Measurements from ENCODE around the gene MAGI2.

Gene MAGI2

DNA sequence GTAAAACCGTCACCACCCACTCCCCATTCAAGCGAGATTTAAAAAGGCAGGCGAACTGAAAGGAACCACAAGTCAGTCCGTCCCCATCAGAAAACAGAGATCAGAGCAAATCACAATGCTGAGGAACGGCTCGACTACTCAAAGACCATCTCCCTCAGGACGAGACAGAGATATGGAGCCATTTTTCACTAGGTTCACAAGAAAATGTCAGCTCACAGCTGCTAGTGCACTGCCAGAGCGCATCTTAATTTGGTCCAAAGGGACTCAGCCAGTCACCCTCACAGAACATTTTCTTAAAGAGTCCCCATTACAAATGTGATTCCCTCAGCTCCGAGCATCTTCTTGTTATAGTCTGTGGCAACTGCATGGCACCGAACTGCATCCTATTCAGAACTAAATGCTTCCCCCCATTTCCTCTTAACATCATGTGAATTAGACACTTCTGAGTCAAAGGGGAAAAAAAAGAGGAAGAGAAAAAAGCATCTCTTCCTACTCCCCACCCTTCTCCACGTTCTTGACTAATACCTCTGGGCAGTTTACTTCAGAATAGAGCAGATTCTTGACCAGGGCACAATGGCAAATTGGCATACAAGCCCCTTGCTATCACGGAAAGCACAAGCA, 683.9 kb downstream of the MAGI2 start:
- no peak overlapping the region for H3K4me2 ChIP-seq (ENCODE audit: low read depth, low read length, poor library complexity, severe bottlenecking)
- no peaks in the 10 kb centered on the region for H3K36me3 ChIP-seq (ENCODE audit: low read length)
- H3K9ac ChIP-seq (ENCODE audit: low read length): no peak overlapping the region
- no peak for TF ChIP-seq EZH2phosphoT487 (conservative IDR thresholded peaks at IDR 0.05; ENCODE audit: low read length)
- no peak for TF ChIP-seq CTCF (IDR thresholded peaks at IDR 0.05; ENCODE audit: insufficient read depth, low read length, poor library complexity, severe bottlenecking)
- H3F3A ChIP-seq (ENCODE audit: insufficient read depth): no peaks in the 10 kb centered on the region
- H3K4me3 ChIP-seq (ENCODE audit: insufficient read depth, low read length, poor library complexity, severe bottlenecking): no peak overlapping the region
- H3K27ac ChIP-seq (ENCODE audit: low read depth, low read length): no peak overlapping the region
- H3K9me3 ChIP-seq (ENCODE audit: insufficient read depth, low read length): no peaks in the 10 kb centered on the region
- H3K9me2 ChIP-seq (replicated peaks; ENCODE audit: insufficient read depth, low read length): no peaks in the 10 kb centered on the region
- no peak overlapping the region for H2AFZ ChIP-seq (ENCODE audit: low read depth, low read length, severe bottlenecking)
- H3K79me2 ChIP-seq (ENCODE audit: insufficient read depth, low read length): no peaks in the 10 kb centered on the region
- no peaks in the 10 kb centered on the region for H3K27me3 ChIP-seq (ENCODE audit: low read length)
- H4K20me1 ChIP-seq (ENCODE audit: low read depth, low read length): no peaks in the 10 kb centered on the region

- TF ChIP-seq CTCF (IDR thresholded peaks at IDR 0.05; ENCODE audit: insufficient read depth, low read length, poor library complexity, severe bottlenecking) (no peak), EZH2phosphoT487 (conservative IDR thresholded peaks at IDR 0.05; ENCODE audit: low read length) (no peak)
- Histone ChIP-seq H3K9ac (ENCODE audit: low read length) (no peak overlapping the region), H3K79me2 (ENCODE audit: insufficient read depth, low read length) (no peaks in the 10 kb centered on the region), H4K20me1 (ENCODE audit: low read depth, low read length) (no peaks in the 10 kb centered on the region), H3F3A (ENCODE audit: insufficient read depth) (no peaks in the 10 kb centered on the region), H3K4me2 (ENCODE audit: low read depth, low read length, poor library complexity, severe bottlenecking) (no peak overlapping the region), H3K27ac (ENCODE audit: low read depth, low read length) (no peak overlapping the region), H3K36me3 (ENCODE audit: low read length) (no peaks in the 10 kb centered on the region), H3K9me2 (replicated peaks; ENCODE audit: insufficient read depth, low read length) (no peaks in the 10 kb centered on the region), H3K27me3 (ENCODE audit: low read length) (no peaks in the 10 kb centered on the region), H2AFZ (ENCODE audit: low read depth, low read length, severe bottlenecking) (no peak overlapping the region), H3K4me3 (ENCODE audit: insufficient read depth, low read length, poor library complexity, severe bottlenecking) (no peak overlapping the region), H3K9me3 (ENCODE audit: insufficient read depth, low read length) (no peaks in the 10 kb centered on the region)
These were observed 684.6 kb downstream of the MAGI2 start for GRCh38 chr7:78768859-78769258.

- no peaks in the 10 kb centered on the region for H3F3A ChIP-seq (ENCODE audit: insufficient read depth)
- no peaks in the 10 kb centered on the region for H3K27me3 ChIP-seq (ENCODE audit: low read length)
- no peak overlapping the region for H3K4me3 ChIP-seq (ENCODE audit: insufficient read depth, low read length, poor library complexity, severe bottlenecking)
- H2AFZ ChIP-seq (ENCODE audit: low read depth, low read length, severe bottlenecking): no peak overlapping the region
- no peak overlapping the region for H3K27ac ChIP-seq (ENCODE audit: low read depth, low read length)
- H3K36me3 ChIP-seq (ENCODE audit: low read length): no peaks in the 10 kb centered on the region
- no peaks in the 10 kb centered on the region for H3K9me2 ChIP-seq (replicated peaks; ENCODE audit: insufficient read depth, low read length)
- H3K79me2 ChIP-seq (ENCODE audit: insufficient read depth, low read length): no peaks in the 10 kb centered on the region
- no peak for TF ChIP-seq EZH2phosphoT487 (conservative IDR thresholded peaks at IDR 0.05; ENCODE audit: low read length)
- no peak for TF ChIP-seq CTCF (IDR thresholded peaks at IDR 0.05; ENCODE audit: insufficient read depth, low read length, poor library complexity, severe bottlenecking)
- H3K9ac ChIP-seq (ENCODE audit: low read length): no peak overlapping the region
- H4K20me1 ChIP-seq (ENCODE audit: low read depth, low read length): no peaks in the 10 kb centered on the region
- H3K9me3 ChIP-seq (ENCODE audit: insufficient read depth, low read length): no peaks in the 10 kb centered on the region
- H3K4me2 ChIP-seq (ENCODE audit: low read depth, low read length, poor library complexity, severe bottlenecking): no peak overlapping the region
These were observed 687.3 kb downstream of the MAGI2 start for GRCh38 chr7:78765943-78766729.
